ENCODE data around the gene CALR3.
"Not testable (repeated sequence)": the region's sequence is repeated elsewhere in the genome, so short reads cannot be mapped to it uniquely, and the experiment has no call there.

Gene CALR3

GRCh38 chr19:16497042-16497441, 1.1 kb upstream of the CALR3 start:
- DNase-seq (ENCODE audit: low read depth, low spot score): no peak

GRCh38 chr19:16496613-16496983, 631 bp upstream of the CALR3 start:
- DNase-seq (ENCODE audit: low read depth, low spot score): no peak

GRCh38 chr19:16486476-16486875, 9.5 kb downstream of the CALR3 start:
- DNase-seq (ENCODE audit: low read depth, low spot score): not testable (repeated sequence)

GRCh38 chr19:16482745-16483144, 13.2 kb downstream of the CALR3 start:
- no peak for DNase-seq (ENCODE audit: low read depth, low spot score)

GRCh38 chr19:16477311-16477710, 18.7 kb downstream of the CALR3 start:
- DNase-seq (ENCODE audit: low read depth, low spot score): no peak

- no peak for DNase-seq (ENCODE audit: low read depth, low spot score)
Measured at GRCh38 chr19:16476401-16476800, 19.6 kb downstream of the CALR3 start.

- DNase-seq (ENCODE audit: low read depth, low spot score): no peak
Measured at GRCh38 chr19:16473875-16474392, 22.0 kb downstream of the CALR3 start.

GRCh38 chr19:16472992-16473391, 23.0 kb downstream of the CALR3 start:
- DNase-seq (ENCODE audit: low read depth, low spot score): no peak

GRCh38 chr19:16472559-16472899, 23.4 kb downstream of the CALR3 start:
- DNase-seq (ENCODE audit: low read depth, low spot score): not testable (repeated sequence)

GRCh38 chr19:16470911-16471811, 24.8 kb downstream of the CALR3 start:
- DNase-seq (ENCODE audit: low read depth, low spot score): no peak

- no peak for DNase-seq (ENCODE audit: low read depth, low spot score)
Measured at GRCh38 chr19:16470541-16470910, 25.4 kb downstream of the CALR3 start.

- no peak for DNase-seq (ENCODE audit: low read depth, low spot score)
Measured at GRCh38 chr19:16467581-16467980, 28.4 kb downstream of the CALR3 start.

- not testable (repeated sequence) for DNase-seq (ENCODE audit: low read depth, low spot score)
Measured at GRCh38 chr19:16466802-16467427, 29.1 kb downstream of the CALR3 start.

- no peak for DNase-seq (ENCODE audit: low read depth, low spot score)
Measured at GRCh38 chr19:16465239-16465638, 30.7 kb downstream of the CALR3 start.

GRCh38 chr19:16463991-16464575, 31.9 kb downstream of the CALR3 start:
- DNase-seq (ENCODE audit: low read depth, low spot score): no peak

GRCh38 chr19:16463341-16463990, 32.5 kb downstream of the CALR3 start:
- no peak for DNase-seq (ENCODE audit: low read depth, low spot score)

- DNase-seq (ENCODE audit: low read depth, low spot score): no peak
Measured at GRCh38 chr19:16462757-16463250, 33.2 kb downstream of the CALR3 start.

GRCh38 chr19:16461630-16462051, 34.3 kb downstream of the CALR3 start:
- DNase-seq (ENCODE audit: low read depth, low spot score): no peak

- no peak for DNase-seq (ENCODE audit: low read depth, low spot score)
Measured at GRCh38 chr19:16460454-16460853, 35.5 kb downstream of the CALR3 start.

- DNase-seq (ENCODE audit: low read depth, low spot score): no peak
Measured at GRCh38 chr19:16459680-16460079, 36.3 kb downstream of the CALR3 start.

GRCh38 chr19:16458391-16459341, 37.3 kb downstream of the CALR3 start:
- no peak for DNase-seq (ENCODE audit: low read depth, low spot score)
